Measurements from ENCODE around the gene RAB6D.

DNA sequence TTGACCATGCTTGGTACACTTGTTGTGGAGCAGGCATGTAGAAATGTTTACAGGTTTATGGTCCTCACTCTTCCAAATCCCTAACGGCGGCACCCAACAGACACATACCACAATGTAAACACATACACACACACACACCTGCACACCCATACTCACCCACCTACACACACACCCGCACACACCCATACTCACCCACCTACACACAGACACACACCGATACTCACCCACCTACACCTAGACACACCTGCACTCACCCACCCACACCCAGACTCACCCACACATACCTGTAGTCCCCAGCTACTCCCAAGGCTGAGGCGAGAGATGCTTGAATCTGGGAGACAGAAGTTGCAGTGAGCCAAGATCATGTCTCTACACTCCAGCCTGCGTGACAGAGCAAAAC is 1.5 kb upstream of the RAB6D start:
- TF ChIP-seq CSDC2 (CRISPR knock-in tag; IDR thresholded peaks at IDR 0.05): no peak
- TF ChIP-seq OSR1 (CRISPR knock-in tag; IDR thresholded peaks at IDR 0.05): no peak
- TF ChIP-seq ZFP30 (CRISPR knock-in tag; IDR thresholded peaks at IDR 0.05): no peak
- TF ChIP-seq PATZ1 (CRISPR knock-in tag; IDR thresholded peaks at IDR 0.05; ENCODE audit: borderline replicate concordance): no peak
- no peak for TF ChIP-seq GLIS3 (CRISPR knock-in tag; IDR thresholded peaks at IDR 0.05)
- no peak for TF ChIP-seq RARB (CRISPR knock-in tag; IDR thresholded peaks at IDR 0.05)

Measured in SK-N-SH treated with all-trans-retinoic acid at 6 μM for 48 hours (cell line).